ENCODE measurements around the gene PPM1F. TPM values are rescaled to one million over a fixed set of nuclear protein-coding genes. Genes with fewer than 3 reads are reported as not detected.

Gene PPM1F
- total and polyA plus RNA-seq, 7 experiments from 2014 or later: 8.8 to 58.0 (median 25.3) TPM

DNA sequence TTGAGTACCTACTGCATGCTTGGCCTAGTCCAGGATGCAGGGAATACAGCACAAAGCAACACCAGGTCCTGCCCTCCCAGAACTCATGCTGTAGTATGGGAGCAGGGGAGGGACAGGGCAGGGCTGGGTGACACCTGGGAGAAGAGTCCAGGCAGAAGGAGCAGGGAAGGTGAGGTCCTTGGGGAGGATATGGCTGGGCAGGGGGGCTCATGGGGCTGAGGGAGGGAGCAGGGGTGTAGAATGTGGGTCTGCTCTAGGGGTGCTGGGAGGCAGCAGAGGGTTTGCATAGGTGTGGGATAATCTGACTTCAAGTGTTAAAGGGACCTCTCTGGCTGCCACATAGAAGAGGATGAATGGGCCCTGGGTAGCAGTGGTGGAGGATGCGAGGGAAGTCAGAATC is 25.2 kb upstream of the PPM1F start:
- peaks cover 0 to 17% (median 3%) of the 10 kb centered on the region in 5 donors for H3K36me3 Mint-ChIP-seq
- no peak for DNase-seq
- H3K4me1 Mint-ChIP-seq: peaks cover 23 to 67% (median 62%) of the 10 kb centered on the region in 7 donors
- Histone ChIP-seq H3K27ac (ENCODE audit: low read depth, low read length) (no peak overlapping the region), H3K27me3 (ENCODE audit: control insufficient read depth in 2 of 2, insufficient read depth in 2 of 2, low read length in 2 of 2) (no peaks in the 10 kb centered on the region), H3K4me1 (ENCODE audit: control insufficient read depth in 2 of 2, insufficient read depth in 2 of 2, low read length in 2 of 2) (peaks cover 12% of the 10 kb centered on the region in 2 donors), H3K36me3 (ENCODE audit: control insufficient read depth in 2 of 3, insufficient read depth in 3 of 3, low read length in 3 of 3) (peaks cover 0 to 49% (median 0%) of the 10 kb centered on the region in 3 experiments), H3K4me3 (ENCODE audit: low read length) (no peak overlapping the region), H3K9me3 (ENCODE audit: control insufficient read depth in 2 of 3, low read length in 3 of 3) (no peaks in the 10 kb centered on the region)
- H3K9me3 Mint-ChIP-seq: no peaks in the 10 kb centered on the region
- CTCF ChIA-PET: interaction anchor here (0.6 kb wide), 1 partner anchor 79 kb away, joined by 3 read pairs; no protein-coding TSS in a partner anchor
- ATAC-seq: no peak
- peak overlapping the region in 2 of 9 donors; percentile 23 to 78 for H3K27ac Mint-ChIP-seq
- POLR2A ChIA-PET: no interaction called here
- no peak overlapping the region for H3K4me3 Mint-ChIP-seq
- no peaks in the 10 kb centered on the region for H3K27me3 Mint-ChIP-seq
- intact Hi-C loops (cut with micrococcal nuclease): no loop called here

- no peak for DNase-seq
- Mint-ChIP-seq H3K9me3 (peaks cover 0 to 1% (median 0%) of the 10 kb centered on the region in 11 donors), H3K27me3 (no peaks in the 10 kb centered on the region), H3K27ac (peak overlapping the region in 2 of 9 donors; percentile 25 to 29), H3K4me1 (peaks cover 12 to 48% (median 44%) of the 10 kb centered on the region in 7 donors), H3K36me3 (peaks cover 0 to 26% (median 4%) of the 10 kb centered on the region in 5 donors), H3K4me3 (no peak overlapping the region)
- ATAC-seq: no peak
- Histone ChIP-seq H3K4me1 (ENCODE audit: control insufficient read depth in 2 of 2, insufficient read depth in 2 of 2, low read length in 2 of 2) (no peaks in the 10 kb centered on the region), H3K4me3 (ENCODE audit: low read length) (no peak overlapping the region), H3K27ac (ENCODE audit: low read depth, low read length) (no peak overlapping the region), H3K36me3 (ENCODE audit: control insufficient read depth in 2 of 3, insufficient read depth in 3 of 3, low read length in 3 of 3) (peaks cover 0 to 59% (median 10%) of the 10 kb centered on the region in 3 experiments), H3K27me3 (ENCODE audit: control insufficient read depth in 2 of 2, insufficient read depth in 2 of 2, low read length in 2 of 2) (no peaks in the 10 kb centered on the region), H3K9me3 (ENCODE audit: control insufficient read depth in 2 of 3, low read length in 3 of 3) (no peaks in the 10 kb centered on the region)
- CTCF ChIA-PET: no interaction called here
- POLR2A ChIA-PET: interaction anchor here (1.0 kb wide), 1 partner anchor 10 kb away, joined by 4 read pairs; no protein-coding TSS in a partner anchor
- intact Hi-C loops (cut with micrococcal nuclease): no loop called here
Measured at GRCh38 chr22:21975854-21976345, 23.3 kb upstream of the PPM1F start.

DNA sequence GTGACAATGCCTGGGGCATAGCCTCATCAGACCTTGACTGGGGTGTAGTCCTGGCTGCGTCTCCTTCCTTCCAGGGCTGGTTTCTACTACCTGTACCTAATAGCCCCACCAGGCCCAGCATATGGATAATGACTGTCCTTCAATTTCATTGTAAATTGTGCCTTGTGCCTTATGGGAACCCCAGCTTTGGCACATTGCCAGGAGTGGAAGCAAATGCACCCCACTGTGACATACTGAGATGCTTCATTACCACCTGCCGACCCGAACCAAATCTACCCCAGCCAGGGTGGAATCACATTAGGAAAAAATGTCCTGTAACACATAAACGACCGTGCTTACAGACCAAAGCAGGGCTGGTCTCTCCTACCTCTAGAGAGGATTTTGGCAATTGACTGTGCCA is 22.6 kb upstream of the PPM1F start:
- no peak for ATAC-seq
- H3K36me3 Mint-ChIP-seq: peaks cover 0 to 26% (median 8%) of the 10 kb centered on the region in 5 donors
- no peak overlapping the region for H3K4me3 ChIP-seq (ENCODE audit: low read length)
- peaks cover 7 to 43% (median 38%) of the 10 kb centered on the region in 7 donors for H3K4me1 Mint-ChIP-seq
- intact Hi-C loops (cut with micrococcal nuclease): no loop called here
- POLR2A ChIA-PET: interaction anchor here (1.0 kb wide), 1 partner anchor 9 kb away, joined by 4 read pairs; no protein-coding TSS in a partner anchor
- H3K9me3 Mint-ChIP-seq: peaks cover 0 to 1% (median 0%) of the 10 kb centered on the region in 11 donors
- no peak overlapping the region for H3K4me3 Mint-ChIP-seq
- peak overlapping the region in 2 of 9 donors; percentile 25 to 29 for H3K27ac Mint-ChIP-seq
- no peak for DNase-seq
- no peak overlapping the region for H3K27ac ChIP-seq (ENCODE audit: low read depth, low read length)
- no peaks in the 10 kb centered on the region for H3K27me3 Mint-ChIP-seq
- H3K27me3 ChIP-seq (ENCODE audit: control insufficient read depth in 2 of 2, insufficient read depth in 2 of 2, low read length in 2 of 2): no peaks in the 10 kb centered on the region
- H3K4me1 ChIP-seq (ENCODE audit: control insufficient read depth in 2 of 2, insufficient read depth in 2 of 2, low read length in 2 of 2): no peaks in the 10 kb centered on the region
- peaks cover 0 to 66% (median 11%) of the 10 kb centered on the region in 3 experiments for H3K36me3 ChIP-seq (ENCODE audit: control insufficient read depth in 2 of 3, insufficient read depth in 3 of 3, low read length in 3 of 3)
- no peaks in the 10 kb centered on the region for H3K9me3 ChIP-seq (ENCODE audit: control insufficient read depth in 2 of 3, low read length in 3 of 3)
- CTCF ChIA-PET: no interaction called here

DNA sequence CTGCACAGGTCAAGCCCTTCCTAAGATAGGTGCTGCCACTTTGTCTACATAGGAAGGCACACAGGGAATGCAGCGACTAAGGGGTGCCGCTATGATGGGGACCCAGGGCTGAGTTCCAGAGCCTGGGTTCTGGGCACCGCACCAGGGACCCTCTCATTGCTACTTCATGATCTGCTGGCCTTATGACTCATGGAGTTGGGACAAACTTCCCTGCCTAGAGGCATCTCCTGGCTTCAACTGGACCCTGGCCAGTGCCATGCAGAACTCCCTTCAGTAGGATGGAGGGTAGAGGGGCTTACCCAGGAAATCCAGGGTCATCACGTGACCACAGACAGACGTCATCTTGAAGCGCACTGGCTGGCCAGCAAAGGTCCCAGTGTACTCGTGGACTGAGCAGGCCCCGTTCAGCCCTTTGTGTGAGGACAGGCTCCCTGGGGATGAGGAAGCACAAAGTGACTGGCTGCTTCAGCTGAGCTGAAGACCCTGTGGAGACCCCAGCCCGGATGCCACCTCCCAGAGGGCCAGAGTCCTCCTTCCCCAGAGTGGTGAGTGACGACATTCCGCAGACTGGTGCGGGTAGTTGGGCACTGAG is 21.5 kb upstream of the PPM1F start:
- Histone ChIP-seq H3K27me3 (ENCODE audit: control insufficient read depth in 2 of 2, insufficient read depth in 2 of 2, low read length in 2 of 2) (no peaks in the 10 kb centered on the region), H3K9me3 (ENCODE audit: control insufficient read depth in 2 of 3, low read length in 3 of 3) (no peaks in the 10 kb centered on the region), H3K4me3 (ENCODE audit: low read length) (no peak overlapping the region), H3K4me1 (ENCODE audit: control insufficient read depth in 2 of 2, insufficient read depth in 2 of 2, low read length in 2 of 2) (no peaks in the 10 kb centered on the region), H3K27ac (ENCODE audit: low read depth, low read length) (no peak overlapping the region), H3K36me3 (ENCODE audit: control insufficient read depth in 2 of 3, insufficient read depth in 3 of 3, low read length in 3 of 3) (peaks cover 0 to 68% (median 15%) of the 10 kb centered on the region in 3 experiments)
- ChIA-PET CTCF (no interaction called here), POLR2A (no interaction called here)
- Mint-ChIP-seq H3K27me3 (no peaks in the 10 kb centered on the region), H3K36me3 (peaks cover 0 to 26% (median 8%) of the 10 kb centered on the region in 5 donors), H3K4me3 (no peak overlapping the region), H3K4me1 (peaks cover 7 to 37% (median 30%) of the 10 kb centered on the region in 7 donors), H3K27ac (no peak overlapping the region), H3K9me3 (peaks cover 0 to 1% (median 0%) of the 10 kb centered on the region in 11 donors)
- intact Hi-C loops (cut with micrococcal nuclease): no loop called here
- ATAC-seq: no peak
- no peak for DNase-seq

- intact Hi-C loops (cut with micrococcal nuclease): no loop called here
- Mint-ChIP-seq H3K36me3 (peaks cover 0 to 35% (median 13%) of the 10 kb centered on the region in 5 donors), H3K27me3 (no peaks in the 10 kb centered on the region), H3K9me3 (peaks cover 0 to 1% (median 0%) of the 10 kb centered on the region in 11 donors), H3K4me3 (no peak overlapping the region), H3K4me1 (peaks cover 3 to 24% (median 18%) of the 10 kb centered on the region in 7 donors), H3K27ac (no peak overlapping the region)
- Histone ChIP-seq H3K4me1 (ENCODE audit: control insufficient read depth in 2 of 2, insufficient read depth in 2 of 2, low read length in 2 of 2) (no peaks in the 10 kb centered on the region), H3K4me3 (ENCODE audit: low read length) (no peak overlapping the region), H3K27ac (ENCODE audit: low read depth, low read length) (no peak overlapping the region), H3K27me3 (ENCODE audit: control insufficient read depth in 2 of 2, insufficient read depth in 2 of 2, low read length in 2 of 2) (no peaks in the 10 kb centered on the region), H3K36me3 (ENCODE audit: control insufficient read depth in 2 of 3, insufficient read depth in 3 of 3, low read length in 3 of 3) (peaks cover 5 to 73% (median 19%) of the 10 kb centered on the region in 3 experiments), H3K9me3 (ENCODE audit: control insufficient read depth in 2 of 3, low read length in 3 of 3) (no peaks in the 10 kb centered on the region)
- DNase-seq: no peak
- POLR2A ChIA-PET: interaction anchor here (1.0 kb wide), 1 partner anchor 9 kb away, joined by 3 read pairs; the partner anchor contains the start of gene TOP3B
- CTCF ChIA-PET: interaction anchor here (0.6 to 1.7 kb wide), 3 partner anchors 9 to 200 kb away, joined by 3 to 6 read pairs (median 4); partner anchors contain the start of gene TOP3B
- no peak for ATAC-seq
Measured at GRCh38 chr22:21972806-21973205, 20.2 kb upstream of the PPM1F start.

- H3K27ac Mint-ChIP-seq: no peak overlapping the region
- intact Hi-C loops (cut with micrococcal nuclease): no loop called here
- H3K36me3 Mint-ChIP-seq: peaks cover 2 to 36% (median 13%) of the 10 kb centered on the region in 5 donors
Measured at GRCh38 chr22:21972293-21972779, 19.7 kb upstream of the PPM1F start.

More at GRCh38 chr22:21972293-21972779, 19.7 kb upstream of the PPM1F start:
- DNase-seq (peak in 8 of 9 donors; percentile 32 to 54 (median 43)), ATAC-seq (peak; percentile 78)
- H3K27ac ChIP-seq (ENCODE audit: low read depth, low read length): no peak overlapping the region
- no peaks in the 10 kb centered on the region for H3K27me3 Mint-ChIP-seq
- H3K4me1 Mint-ChIP-seq: peaks cover 0 to 20% (median 13%) of the 10 kb centered on the region in 7 donors
- POLR2A ChIA-PET: interaction anchor here (0.7 to 1.0 kb wide), 2 partner anchors 10 to 23 kb away, joined by 3 to 5 read pairs; partner anchors contain the start of gene TOP3B
- H3K4me3 Mint-ChIP-seq: no peak overlapping the region
- no peaks in the 10 kb centered on the region for H3K4me1 ChIP-seq (ENCODE audit: control insufficient read depth in 2 of 2, insufficient read depth in 2 of 2, low read length in 2 of 2)
- H3K4me3 ChIP-seq (ENCODE audit: low read length): no peak overlapping the region
- CTCF ChIA-PET: interaction anchor here (0.6 to 1.7 kb wide), 3 partner anchors 10 to 200 kb away, joined by 3 to 6 read pairs (median 4); partner anchors contain the start of gene TOP3B
- no peaks in the 10 kb centered on the region for H3K27me3 ChIP-seq (ENCODE audit: control insufficient read depth in 2 of 2, insufficient read depth in 2 of 2, low read length in 2 of 2)
- peaks cover 5 to 78% (median 22%) of the 10 kb centered on the region in 3 experiments for H3K36me3 ChIP-seq (ENCODE audit: control insufficient read depth in 2 of 3, insufficient read depth in 3 of 3, low read length in 3 of 3)
- H3K9me3 ChIP-seq (ENCODE audit: control insufficient read depth in 2 of 3, low read length in 3 of 3): no peaks in the 10 kb centered on the region
- H3K9me3 Mint-ChIP-seq: peaks cover 0 to 1% (median 0%) of the 10 kb centered on the region in 11 donors

Measured in naive thymus-derived CD4-positive, alpha-beta T cell (primary cell).